Left lung (tissue), 10 donors: Measurements from ENCODE around the gene KDM4C. TPM values are rescaled to one million over a fixed set of nuclear protein-coding genes. Genes with fewer than 3 reads are reported as not detected.

ENCODE experiments used
- ATAC-seq: fragments of 200-7000 bp; cut with Tn5 transposase; one replicate; pipeline ENCODE4 v1.9.1; 2020; ENCODE audit warnings: moderate library complexity
- DNase-seq, 4 donors: peaks; one replicate each; pipeline ENCODE4 v3.0.0-alpha.2; 2013 to 2020
- H3K27ac ChIP-seq, 2 donors: fragments of 200-600 bp; sonication (generic) in 1 of 2; one replicate each; pipeline versions ENCODE4 v1.5.0 to v1.8.0; 2020 to 2021
- H3K27me3 ChIP-seq, 2 donors: fragments of 200-600 bp; sonication (generic) in 1 of 2; one replicate each; pipeline versions ENCODE4 v1.5.0 to v1.8.0; 2020 to 2021
- H3K36me3 ChIP-seq, 2 donors: fragments of 200-600 bp; sonication (generic) in 1 of 2; one replicate each; pipeline versions ENCODE4 v1.5.0 to v1.8.0; 2020 to 2021
- H3K4me1 ChIP-seq, 2 donors: fragments of 200-600 bp; one replicate each; pipeline ENCODE4 v1.8.0; 2021
- H3K4me3 ChIP-seq, 2 donors: fragments of 200-600 bp; sonication (generic) in 1 of 2; one replicate each; pipeline versions ENCODE4 v1.5.0 to v1.8.0; 2020 to 2021; ENCODE audit warnings: mild to moderate bottlenecking in 1 of 2
- H3K9me3 ChIP-seq, 2 donors: fragments of 200-600 bp; sonication (generic) in 1 of 2; one replicate each; pipeline versions ENCODE4 v1.5.0 to v1.8.0; 2020 to 2021
- intact Hi-C, 2 donors: fragments of 100-400 bp; cut with DNase I; formaldehyde crosslinking; loops; one replicate each; pipeline versions ENCODE4 v1.11.2 to v1.14.2; 2022
- polyA plus RNA-seq, 6 donors: library from polyadenylated mRNA; unstranded; fragments of 120-200 nt; gene quantifications; one replicate each; pipeline ENCODE4 v1.2.1, GENCODE V29; 2013; ENCODE audit not compliant: insufficient read length in 6 of 6
- total RNA-seq, 2 donors: library from RNA; stranded (reverse); fragmentation: NEBNext Ultra II Directional; extraction: Animal tissue kit (Norgen Biotek cat#: 25700); gene quantifications; one replicate each; pipeline ENCODE4 v1.2.1, GENCODE V29; 2021
- TF ChIP-seq, protein P1 (sequence below), 2 donors: fragments of 200-600 bp; sonication (generic) in 1 of 2; IDR thresholded peaks; one replicate each; pipeline versions ENCODE4 v1.5.0 to v1.8.0; 2021; ENCODE audit warnings: antibody characterized with exemption in 2 of 2
- donor health status: DM: no; HTN: yes; CAD: no.
- donor health status: DM: no; HTN: no; CAD: no.

KDM4C gene
- total and polyA plus RNA-seq, 8 donors = 11.7 to 34.8 (median 15.2) TPM

DNA sequence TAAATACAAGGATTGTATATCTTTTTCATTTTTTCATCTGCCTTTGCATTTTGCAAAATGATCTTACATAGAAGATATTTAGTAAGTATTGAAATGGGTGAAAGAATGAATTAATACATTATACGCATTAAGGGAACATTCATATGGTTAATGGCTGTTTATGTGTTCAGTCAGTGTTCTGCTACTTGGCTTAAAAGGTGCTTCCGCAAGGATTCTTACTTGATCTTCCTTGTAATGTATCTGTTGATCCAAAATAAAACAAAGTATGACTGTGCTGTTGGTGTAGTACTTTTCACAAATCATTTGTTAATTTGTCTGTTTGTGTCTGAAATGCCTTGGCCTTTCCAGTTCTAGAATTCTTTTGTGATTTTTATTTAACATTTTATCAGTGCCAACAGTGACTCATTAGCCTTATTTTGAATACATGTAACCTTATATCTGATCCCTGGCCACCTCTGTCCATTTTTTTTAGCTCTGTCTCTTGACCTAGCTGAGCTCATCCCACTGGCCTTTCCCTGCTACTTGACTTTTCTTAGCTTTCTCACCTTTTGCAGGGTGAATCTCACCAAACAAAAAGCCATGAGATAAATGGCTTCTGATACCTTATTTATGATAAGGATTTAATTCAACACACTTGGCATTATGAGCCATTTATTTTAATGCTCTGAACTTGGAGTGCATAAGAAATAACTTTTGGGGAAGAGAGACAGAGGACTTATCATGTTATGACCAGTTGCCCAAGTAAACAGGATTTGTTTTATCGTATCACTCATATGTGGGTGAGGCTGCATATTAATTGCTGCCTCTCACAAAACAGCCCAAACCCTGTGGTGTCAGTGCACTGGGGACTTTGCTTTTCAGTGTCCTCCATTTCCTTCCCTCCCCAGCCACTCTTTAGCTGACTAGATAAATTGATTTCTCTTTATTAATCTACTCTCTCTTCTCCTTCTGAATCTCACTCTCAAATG is 340.3 kb downstream of the KDM4C start:
- intact Hi-C loops = no loop called here
- TF ChIP-seq, protein P1, sequence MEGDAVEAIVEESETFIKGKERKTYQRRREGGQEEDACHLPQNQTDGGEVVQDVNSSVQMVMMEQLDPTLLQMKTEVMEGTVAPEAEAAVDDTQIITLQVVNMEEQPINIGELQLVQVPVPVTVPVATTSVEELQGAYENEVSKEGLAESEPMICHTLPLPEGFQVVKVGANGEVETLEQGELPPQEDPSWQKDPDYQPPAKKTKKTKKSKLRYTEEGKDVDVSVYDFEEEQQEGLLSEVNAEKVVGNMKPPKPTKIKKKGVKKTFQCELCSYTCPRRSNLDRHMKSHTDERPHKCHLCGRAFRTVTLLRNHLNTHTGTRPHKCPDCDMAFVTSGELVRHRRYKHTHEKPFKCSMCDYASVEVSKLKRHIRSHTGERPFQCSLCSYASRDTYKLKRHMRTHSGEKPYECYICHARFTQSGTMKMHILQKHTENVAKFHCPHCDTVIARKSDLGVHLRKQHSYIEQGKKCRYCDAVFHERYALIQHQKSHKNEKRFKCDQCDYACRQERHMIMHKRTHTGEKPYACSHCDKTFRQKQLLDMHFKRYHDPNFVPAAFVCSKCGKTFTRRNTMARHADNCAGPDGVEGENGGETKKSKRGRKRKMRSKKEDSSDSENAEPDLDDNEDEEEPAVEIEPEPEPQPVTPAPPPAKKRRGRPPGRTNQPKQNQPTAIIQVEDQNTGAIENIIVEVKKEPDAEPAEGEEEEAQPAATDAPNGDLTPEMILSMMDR (IDR thresholded peaks at IDR 0.05) = no peak
- ATAC-seq (no peak), DNase-seq (no peak)
- Histone ChIP-seq H3K27ac (no peak overlapping the region), H3K27me3 (no peaks in the 10 kb centered on the region), H3K4me3 (no peak overlapping the region), H3K4me1 (no peaks in the 10 kb centered on the region), H3K9me3 (peaks cover 0 to 6% of the 10 kb centered on the region in 2 donors), H3K36me3 (no peaks in the 10 kb centered on the region)

DNA sequence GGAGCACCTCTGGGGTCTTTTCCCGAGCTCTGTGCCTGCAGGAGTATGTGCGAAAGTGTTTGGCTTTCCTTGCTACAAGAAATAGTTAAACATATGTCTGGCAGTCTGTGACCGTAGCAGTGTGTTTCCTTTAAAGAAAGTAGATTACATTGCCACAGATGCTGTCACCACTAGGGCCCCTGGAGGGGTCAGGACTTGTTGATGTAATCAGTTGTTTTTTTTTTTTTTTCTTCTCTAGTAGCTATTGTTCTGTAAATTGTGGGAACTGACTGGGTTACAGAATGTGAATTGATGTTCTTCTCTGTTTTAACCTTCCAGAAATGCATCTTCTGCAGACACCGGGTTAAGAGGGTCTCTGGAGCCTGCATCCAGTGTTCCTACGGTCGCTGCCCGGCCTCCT is 345.6 kb downstream of the KDM4C start:
- DNase-seq = no peak
- no peak overlapping the region for H3K4me3 ChIP-seq
- H3K4me1 ChIP-seq = no peaks in the 10 kb centered on the region
- H3K27ac ChIP-seq = peak overlapping the region in 1 of 2 donors; percentile 48
- intact Hi-C loops = no loop called here
- H3K27me3 ChIP-seq = no peaks in the 10 kb centered on the region
- H3K36me3 ChIP-seq = peaks cover 0 to 22% of the 10 kb centered on the region in 2 donors
- ATAC-seq = no peak
- TF ChIP-seq, protein P1 (IDR thresholded peaks at IDR 0.05) = no peak
- peaks cover 0 to 6% of the 10 kb centered on the region in 2 donors for H3K9me3 ChIP-seq

DNA sequence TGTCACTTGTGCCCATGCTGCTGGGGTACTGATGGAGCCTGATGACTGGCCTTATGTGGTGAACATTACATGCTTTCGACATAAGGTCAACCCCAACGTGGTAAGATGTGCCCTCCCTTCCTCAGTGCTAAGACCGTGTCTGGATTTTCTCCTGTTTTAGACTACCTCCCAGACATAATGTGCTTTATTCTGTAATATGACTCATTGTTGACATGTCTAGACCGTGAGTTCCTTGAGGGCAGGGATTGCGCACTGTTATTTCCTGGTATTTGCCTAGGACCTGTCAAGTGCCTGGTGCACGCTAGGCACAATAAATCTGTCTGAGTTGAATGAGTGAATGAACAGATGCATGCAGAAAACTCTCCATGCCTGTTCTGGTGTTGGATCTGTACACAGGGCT is 346.0 kb downstream of the KDM4C start:
- no peak for DNase-seq
- Histone ChIP-seq H3K27ac (peak overlapping the region in 1 of 2 donors; percentile 48), H3K4me1 (no peaks in the 10 kb centered on the region), H3K9me3 (peaks cover 0 to 6% of the 10 kb centered on the region in 2 donors), H3K36me3 (peaks cover 0 to 22% of the 10 kb centered on the region in 2 donors), H3K27me3 (no peaks in the 10 kb centered on the region), H3K4me3 (no peak overlapping the region)
- ATAC-seq = no peak
- intact Hi-C loops = no loop called here
- TF ChIP-seq, protein P1 (IDR thresholded peaks at IDR 0.05) = no peak

DNA sequence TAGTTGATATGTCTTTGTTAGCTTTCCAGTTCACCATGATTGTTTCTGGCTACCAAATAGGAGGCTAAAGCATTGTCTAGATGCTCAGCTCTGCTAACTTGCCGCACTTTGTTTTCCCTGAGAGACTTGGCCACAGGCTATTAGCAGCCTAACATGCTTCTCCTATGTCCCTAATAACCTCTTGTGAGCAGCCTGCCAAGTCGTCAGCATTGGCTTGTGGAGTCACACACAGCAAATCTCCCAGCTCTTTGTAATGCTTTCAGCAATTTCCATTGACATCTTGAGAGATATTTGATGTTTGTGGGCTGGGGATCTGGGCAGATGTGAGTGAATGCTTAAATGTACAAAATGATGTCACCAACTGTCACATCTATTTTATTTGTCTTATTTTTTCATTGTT is 346.9 kb downstream of the KDM4C start:
- Histone ChIP-seq H3K27me3 (no peaks in the 10 kb centered on the region), H3K4me3 (no peak overlapping the region), H3K27ac (no peak overlapping the region), H3K36me3 (peaks cover 0 to 22% of the 10 kb centered on the region in 2 donors), H3K4me1 (no peaks in the 10 kb centered on the region), H3K9me3 (no peaks in the 10 kb centered on the region)
- DNase-seq = no peak
- TF ChIP-seq, protein P1 (IDR thresholded peaks at IDR 0.05) = no peak
- ATAC-seq = no peak
- intact Hi-C loops = no loop called here

DNA sequence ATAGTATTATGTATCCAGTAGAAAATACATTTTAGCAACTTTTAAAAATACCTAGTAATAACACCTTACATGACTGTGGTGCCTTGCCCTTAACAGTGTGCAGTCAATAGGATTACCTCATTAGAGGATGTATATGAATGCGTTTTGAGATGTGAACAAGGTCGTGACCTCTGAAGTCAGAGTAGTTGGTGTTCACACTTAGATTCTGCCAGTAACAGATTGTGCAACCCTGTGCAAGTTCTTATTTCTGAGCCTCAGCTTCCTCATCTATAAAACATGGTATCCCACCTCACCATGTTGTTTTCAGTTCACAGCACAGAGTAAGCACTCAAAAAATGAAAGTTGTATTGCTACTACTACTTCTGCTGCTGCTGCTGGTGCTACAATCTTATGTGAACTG is 347.3 kb downstream of the KDM4C start:
- H3K9me3 ChIP-seq = no peaks in the 10 kb centered on the region
- no peak overlapping the region for H3K4me3 ChIP-seq
- DNase-seq (no peak), ATAC-seq (peak; percentile 29)
- TF ChIP-seq, protein P1 (IDR thresholded peaks at IDR 0.05) = no peak
- intact Hi-C loops = no loop called here
- no peaks in the 10 kb centered on the region for H3K4me1 ChIP-seq
- peak overlapping the region in 1 of 2 donors; percentile 24 for H3K27ac ChIP-seq
- peaks cover 0 to 22% of the 10 kb centered on the region in 2 donors for H3K36me3 ChIP-seq
- no peaks in the 10 kb centered on the region for H3K27me3 ChIP-seq
